ENCODE data around the gene MST1.

MST1 gene

DNA sequence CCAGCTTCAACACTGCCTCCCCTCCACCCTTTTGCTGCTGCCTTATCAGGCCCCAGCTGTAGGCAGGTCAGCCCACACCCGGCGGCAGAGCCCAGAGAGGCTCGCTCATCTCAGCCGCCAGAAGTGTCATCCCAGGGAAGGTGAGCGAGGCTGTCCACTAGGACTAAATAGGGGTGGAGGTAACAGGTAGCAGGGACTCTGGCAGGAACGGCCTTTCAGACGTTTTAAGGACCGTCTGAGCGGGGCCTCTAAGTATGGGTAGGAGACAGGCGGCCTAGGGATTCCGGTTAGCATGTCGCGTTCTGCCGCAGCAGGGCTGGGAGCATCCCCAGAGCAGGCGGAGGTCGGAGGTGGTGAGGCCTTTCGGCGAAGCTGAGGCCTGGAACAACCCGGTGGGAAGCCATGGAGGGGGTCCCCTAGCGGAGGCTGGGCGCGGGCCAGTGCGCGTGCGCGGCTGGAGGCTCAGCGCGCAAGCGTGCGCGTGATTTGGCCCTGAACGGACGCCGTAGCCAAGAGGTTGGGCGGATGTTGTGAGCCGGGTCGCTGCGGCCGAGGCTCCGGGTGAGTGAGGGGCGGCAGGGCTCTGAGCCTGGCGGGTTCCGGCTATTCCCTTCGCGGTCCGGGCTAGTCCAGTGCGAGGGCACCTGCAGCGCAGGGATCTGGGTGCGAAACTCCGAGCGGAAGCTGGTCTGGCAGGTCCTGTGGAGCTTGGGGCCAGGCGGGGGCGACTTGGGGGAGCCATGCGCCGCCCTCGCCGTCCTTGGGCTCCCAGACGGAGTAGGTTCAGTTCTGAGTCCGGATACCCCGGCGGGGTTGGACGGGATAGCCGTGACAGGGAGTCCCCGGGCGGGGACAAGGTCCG lies at the start of gene MST1, which contains the start of gene RNF123:
MST1 (minus strand) TSS at position 429 of the 862 bp plus-strand sequence. CDS start 783 bp downstream, outside the sequence.
RNF123 (plus strand) TSS at position 512 of the 862 bp plus-strand sequence. CDS start 1,609 bp downstream, outside the sequence.
- H3K27me3 ChIP-seq, result peaks cover 38% of the 10 kb centered on the region
- peak within 1 kb of the TSS; percentile 67 for H3K27ac ChIP-seq
- no peaks in the 10 kb centered on the region for H3K9me3 ChIP-seq
- H3K36me3 ChIP-seq, result peaks cover 14% of the 10 kb centered on the region
- peak; percentile 52 for TF ChIP-seq CTCF (IDR thresholded peaks at IDR 0.05)
- peaks cover 24 to 28% of the 10 kb centered on the region in 2 experiments for H3K4me1 ChIP-seq (ENCODE audit: control insufficient read depth in 1 of 2, insufficient read depth in 1 of 2, low read depth in 1 of 2, low read length in 1 of 2)
- H3K4me3 ChIP-seq (ENCODE audit: low read depth in 1 of 2, low read length in 1 of 2), result peak within 1 kb of the TSS; percentile 95 to 99

DNA sequence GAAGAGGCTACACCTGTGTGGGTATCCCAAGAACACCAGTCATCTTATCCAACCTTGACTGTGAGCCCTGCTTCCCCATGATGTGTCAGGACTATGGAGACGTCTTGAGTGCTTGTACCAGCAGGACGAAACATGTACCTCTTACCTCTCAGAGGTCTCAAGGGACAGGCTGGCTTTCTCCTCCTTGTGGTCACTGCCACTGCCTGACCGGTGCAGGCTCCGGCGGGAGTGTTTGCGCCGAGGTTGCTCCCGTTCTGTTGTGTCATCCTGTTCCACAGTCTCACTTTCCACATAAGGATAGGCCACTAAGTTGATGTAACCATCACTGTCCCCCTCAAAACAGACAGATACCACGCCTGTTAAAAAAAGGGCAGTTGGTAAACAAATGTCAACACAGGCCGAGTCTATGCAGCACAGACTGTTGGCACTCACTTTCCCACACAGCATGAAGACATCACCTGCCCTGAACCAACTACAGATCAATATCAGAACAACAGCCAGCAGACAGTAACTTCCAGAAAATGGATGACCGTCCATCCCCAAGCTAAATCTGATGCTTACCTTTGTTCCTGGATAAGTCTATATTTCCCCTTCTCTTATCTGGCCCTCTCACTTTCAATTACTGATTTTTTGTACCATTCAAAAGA lies 48.9 kb upstream of the MST1 start:
- H3K4me1 ChIP-seq (ENCODE audit: control insufficient read depth in 1 of 2, insufficient read depth in 1 of 2, low read depth in 1 of 2, low read length in 1 of 2), result peaks cover 7% of the 10 kb centered on the region in 2 experiments
- H3K27me3 ChIP-seq, result no peaks in the 10 kb centered on the region
- H3K9me3 ChIP-seq, result no peaks in the 10 kb centered on the region
- H3K36me3 ChIP-seq, result peaks cover 74% of the 10 kb centered on the region
- no peak for TF ChIP-seq CTCF (IDR thresholded peaks at IDR 0.05)
- no peak overlapping the region for H3K27ac ChIP-seq
- H3K4me3 ChIP-seq (ENCODE audit: low read depth in 1 of 2, low read length in 1 of 2), result no peak overlapping the region

DNA sequence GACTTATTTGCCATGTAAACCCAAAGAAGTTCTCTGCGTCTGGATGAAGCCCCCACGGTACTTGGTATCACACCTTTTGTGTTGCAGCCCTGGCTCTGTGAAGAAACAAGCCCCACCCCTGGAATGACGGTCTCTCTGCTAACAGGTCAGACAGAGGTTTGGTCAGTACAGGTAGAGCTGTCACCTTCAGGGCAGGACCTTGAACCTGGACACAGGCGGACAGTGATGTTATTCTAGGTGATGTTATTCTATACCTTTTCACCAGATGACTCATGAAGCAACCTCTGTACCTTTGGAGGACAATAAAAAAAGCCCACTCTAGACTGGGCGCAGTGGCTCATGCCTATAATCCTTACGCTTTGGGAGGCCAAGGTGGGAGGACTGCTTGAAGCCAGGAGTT lies 45.5 kb upstream of the MST1 start:
- TF ChIP-seq CTCF (IDR thresholded peaks at IDR 0.05), result no peak
- no peak overlapping the region for H3K4me3 ChIP-seq (ENCODE audit: low read depth in 1 of 2, low read length in 1 of 2)
- no peaks in the 10 kb centered on the region for H3K27me3 ChIP-seq
- H3K27ac ChIP-seq, result no peak overlapping the region
- H3K9me3 ChIP-seq, result no peaks in the 10 kb centered on the region
- H3K4me1 ChIP-seq (ENCODE audit: control insufficient read depth in 1 of 2, insufficient read depth in 1 of 2, low read depth in 1 of 2, low read length in 1 of 2), result no peaks in the 10 kb centered on the region
- peaks cover 91% of the 10 kb centered on the region for H3K36me3 ChIP-seq

DNA sequence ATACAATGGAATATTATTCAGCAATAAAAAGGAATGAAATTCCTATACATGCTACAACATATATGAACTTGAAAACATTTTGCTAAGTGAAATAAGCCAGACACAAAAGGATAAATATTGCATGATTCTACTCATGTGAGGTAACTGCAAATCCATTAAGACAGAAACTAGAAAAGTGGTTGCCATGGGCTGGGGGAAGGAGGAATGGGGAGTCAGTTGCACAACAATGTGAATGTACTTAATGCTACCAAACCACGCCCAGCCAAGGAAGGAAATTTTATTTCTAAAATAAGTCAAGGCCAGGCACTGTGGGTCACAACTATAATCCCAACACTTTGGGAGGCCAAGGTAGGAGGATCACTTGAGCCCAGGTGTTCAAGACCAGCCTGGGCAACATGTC lies 44.3 kb upstream of the MST1 start:
- no peak for TF ChIP-seq CTCF (IDR thresholded peaks at IDR 0.05)
- H3K4me1 ChIP-seq (ENCODE audit: control insufficient read depth in 1 of 2, insufficient read depth in 1 of 2, low read depth in 1 of 2, low read length in 1 of 2), result no peaks in the 10 kb centered on the region
- no peak overlapping the region for H3K27ac ChIP-seq
- no peaks in the 10 kb centered on the region for H3K9me3 ChIP-seq
- H3K4me3 ChIP-seq (ENCODE audit: low read depth in 1 of 2, low read length in 1 of 2), result no peak overlapping the region
- H3K36me3 ChIP-seq, result peaks cover 84% of the 10 kb centered on the region
- no peaks in the 10 kb centered on the region for H3K27me3 ChIP-seq

DNA sequence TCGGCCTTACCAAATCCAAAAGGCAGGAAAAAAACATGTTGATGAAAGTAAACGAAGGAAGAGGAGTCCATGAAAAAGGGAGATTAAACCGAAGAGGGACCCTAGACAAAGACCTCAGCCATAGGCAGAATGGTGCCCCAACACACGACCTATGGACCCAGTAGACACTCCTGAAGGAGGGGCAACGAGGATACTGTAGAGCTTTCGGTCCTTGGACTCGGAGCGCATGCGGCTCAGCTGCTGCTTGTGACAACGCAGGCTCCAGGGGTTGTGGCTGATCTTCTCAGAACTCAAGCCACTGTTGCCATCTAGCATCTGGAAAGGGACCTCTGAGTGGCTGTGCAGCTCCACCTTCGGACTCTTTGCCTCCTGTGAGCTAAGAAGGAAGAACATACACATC lies 43.3 kb upstream of the MST1 start:
- Histone ChIP-seq H3K4me3 (ENCODE audit: low read depth in 1 of 2, low read length in 1 of 2) (no peak overlapping the region), H3K9me3 (no peaks in the 10 kb centered on the region), H3K36me3 (peaks cover 81% of the 10 kb centered on the region), H3K27ac (no peak overlapping the region), H3K27me3 (no peaks in the 10 kb centered on the region), H3K4me1 (ENCODE audit: control insufficient read depth in 1 of 2, insufficient read depth in 1 of 2, low read depth in 1 of 2, low read length in 1 of 2) (no peaks in the 10 kb centered on the region)
- TF ChIP-seq CTCF (IDR thresholded peaks at IDR 0.05), result no peak

Data from neutrophil (primary cell).